Neutrophil (primary cell): ENCODE data around the gene PSAP.

Source experiments
- H3K27ac ChIP-seq: fragments of 200-600 bp; sonication (generic); 2 replicates; pipeline ENCODE4 v1.5.1; 2016; ENCODE audit warnings: mild to moderate bottlenecking, moderate library complexity
- H3K27me3 ChIP-seq: fragments of 200-600 bp; sonication (generic); 2 replicates; pipeline ENCODE4 v1.6.0; 2016; ENCODE audit warnings: mild to moderate bottlenecking
- H3K36me3 ChIP-seq: fragments of 200-600 bp; sonication (generic); 2 replicates; pipeline ENCODE4 v1.5.1; 2017
- H3K4me1 ChIP-seq, 2 experiments: fragments of 200-600 bp in 1 of 2; sonication (generic) in 1 of 2; 1 replicate in 1 of 2; 2 replicates in 1 of 2; pipeline versions ENCODE4 v1.5.1 to v1.6.1; 2013 to 2016; ENCODE audit warnings: low read depth in 1 of 2, low read length in 1 of 2, mild to moderate bottlenecking in 1 of 2, moderate library complexity in 1 of 2; ENCODE audit not compliant: control insufficient read depth in 1 of 2, insufficient read depth in 1 of 2
- H3K4me3 ChIP-seq, 2 experiments: fragments of 200-600 bp in 1 of 2; sonication (generic) in 1 of 2; 1 replicate in 1 of 2; 2 replicates in 1 of 2; pipeline ENCODE4 v1.5.1; 2013 to 2016; ENCODE audit warnings: low read depth in 1 of 2, low read length in 1 of 2, mild to moderate bottlenecking in 1 of 2, moderate library complexity in 1 of 2
- H3K9me3 ChIP-seq: fragments of 200-600 bp; sonication (generic); 2 replicates; pipeline ENCODE4 v1.5.1; 2016
- TF ChIP-seq, protein P1 (sequence below): fragments of 200-600 bp; sonication (generic); IDR thresholded peaks from 2 replicates; pipeline ENCODE4 v1.5.1; 2016; ENCODE audit warnings: antibody characterized with exemption

PSAP gene

GRCh38 chr10:71767420-71768035 is 83.5 kb downstream of the PSAP start:
- Histone ChIP-seq H3K36me3 (peaks cover 97% of the 10 kb centered on the region), H3K9me3 (no peaks in the 10 kb centered on the region), H3K27me3 (no peaks in the 10 kb centered on the region), H3K27ac (peak overlapping the region; percentile 99), H3K4me1 (peaks cover 80 to 97% of the 10 kb centered on the region in 2 experiments), H3K4me3 (peak overlapping the region; percentile 99 to 100)
- TF ChIP-seq, protein P1, sequence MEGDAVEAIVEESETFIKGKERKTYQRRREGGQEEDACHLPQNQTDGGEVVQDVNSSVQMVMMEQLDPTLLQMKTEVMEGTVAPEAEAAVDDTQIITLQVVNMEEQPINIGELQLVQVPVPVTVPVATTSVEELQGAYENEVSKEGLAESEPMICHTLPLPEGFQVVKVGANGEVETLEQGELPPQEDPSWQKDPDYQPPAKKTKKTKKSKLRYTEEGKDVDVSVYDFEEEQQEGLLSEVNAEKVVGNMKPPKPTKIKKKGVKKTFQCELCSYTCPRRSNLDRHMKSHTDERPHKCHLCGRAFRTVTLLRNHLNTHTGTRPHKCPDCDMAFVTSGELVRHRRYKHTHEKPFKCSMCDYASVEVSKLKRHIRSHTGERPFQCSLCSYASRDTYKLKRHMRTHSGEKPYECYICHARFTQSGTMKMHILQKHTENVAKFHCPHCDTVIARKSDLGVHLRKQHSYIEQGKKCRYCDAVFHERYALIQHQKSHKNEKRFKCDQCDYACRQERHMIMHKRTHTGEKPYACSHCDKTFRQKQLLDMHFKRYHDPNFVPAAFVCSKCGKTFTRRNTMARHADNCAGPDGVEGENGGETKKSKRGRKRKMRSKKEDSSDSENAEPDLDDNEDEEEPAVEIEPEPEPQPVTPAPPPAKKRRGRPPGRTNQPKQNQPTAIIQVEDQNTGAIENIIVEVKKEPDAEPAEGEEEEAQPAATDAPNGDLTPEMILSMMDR: no peak

GRCh38 chr10:71766717-71767419 is 84.2 kb downstream of the PSAP start:
- Histone ChIP-seq H3K4me3 (peak overlapping the region; percentile 99 to 100), H3K27ac (peak overlapping the region; percentile 99), H3K4me1 (peaks cover 87 to 100% of the 10 kb centered on the region in 2 experiments), H3K27me3 (no peaks in the 10 kb centered on the region), H3K36me3 (peaks cover 99% of the 10 kb centered on the region), H3K9me3 (no peaks in the 10 kb centered on the region)
- TF ChIP-seq, protein P1: no peak
